GM21360 (cell line): ENCODE results near the gene EEF1E1.

ENCODE experiments used
- ATAC-seq: cut with Tn5 transposase; IDR thresholded peaks from one replicate; pipeline ENCODE4 v1.9.1; 2021; ENCODE audit warnings: mild to moderate bottlenecking, moderate library complexity; ENCODE audit not compliant: unreplicated experiment

Gene EEF1E1

GRCh38 chr6:8102122-8102958 is at the start of gene EEF1E1:
Gene EEF1E1 (minus strand): TSS chr6:8102548. CDS start chr6:8102521, 27 bp downstream.
- ATAC-seq, result peak; percentile 99

- ATAC-seq, result no peak
Measured at GRCh38 chr6:8149350-8149749, 47.0 kb upstream of the EEF1E1 start.

- ATAC-seq, result no peak
Measured at GRCh38 chr6:8143945-8144344, 41.6 kb upstream of the EEF1E1 start.

GRCh38 chr6:8139451-8139850 is 37.1 kb upstream of the EEF1E1 start:
- ATAC-seq, result no peak

GRCh38 chr6:8137529-8137939 is 35.2 kb upstream of the EEF1E1 start:
- no peak for ATAC-seq

- no peak for ATAC-seq
Measured at GRCh38 chr6:8135276-8135675, 32.9 kb upstream of the EEF1E1 start.

- no peak for ATAC-seq
Measured at GRCh38 chr6:8132130-8132529, 29.8 kb upstream of the EEF1E1 start.

GRCh38 chr6:8131265-8131897 is 29.0 kb upstream of the EEF1E1 start:
- ATAC-seq, result peak; percentile 72

GRCh38 chr6:8130399-8130798 is 28.1 kb upstream of the EEF1E1 start:
- ATAC-seq, result no peak

- no peak for ATAC-seq
Measured at GRCh38 chr6:8123236-8123635, 20.9 kb upstream of the EEF1E1 start.

- no peak for ATAC-seq
Measured at GRCh38 chr6:8114956-8115355, 12.6 kb upstream of the EEF1E1 start.

- no peak for ATAC-seq
Measured at GRCh38 chr6:8113131-8113654, 10.8 kb upstream of the EEF1E1 start.

GRCh38 chr6:8110725-8111124 is 8.4 kb upstream of the EEF1E1 start:
- ATAC-seq, result no peak

- peak; percentile 82 for ATAC-seq
Measured at GRCh38 chr6:8110117-8110721, 7.9 kb upstream of the EEF1E1 start.

GRCh38 chr6:8108759-8109539 is 6.6 kb upstream of the EEF1E1 start:
- ATAC-seq, result no peak

GRCh38 chr6:8108031-8108660 is 5.8 kb upstream of the EEF1E1 start:
- no peak for ATAC-seq

- no peak for ATAC-seq
Measured at GRCh38 chr6:8105791-8106190, 3.4 kb upstream of the EEF1E1 start.

- no peak for ATAC-seq
Measured at GRCh38 chr6:8103726-8104125, 1.4 kb upstream of the EEF1E1 start.

- no peak for ATAC-seq
Measured at GRCh38 chr6:8100159-8100854, 2.0 kb downstream of the EEF1E1 start.

GRCh38 chr6:8090650-8091049 is 11.7 kb downstream of the EEF1E1 start:
- no peak for ATAC-seq
